Fibroblast of pulmonary artery (primary cell): ENCODE data around the gene LDB2.

Experiments used
- DNase-seq: peaks from one replicate; pipeline ENCODE4 v3.0.0-alpha.2; 2010; ENCODE audit warnings: low read depth
- H3K4me3 ChIP-seq: replicated peaks from 2 replicates; pipeline ENCODE4 v1.5.1; 2011; ENCODE audit warnings: low read depth, mild to moderate bottlenecking, control low read depth, low read length, moderate library complexity
- CTCF ChIP-seq: IDR thresholded peaks from 2 replicates; pipeline ENCODE4 v1.5.1; 2011; ENCODE audit warnings: mild to moderate bottlenecking, control low read depth, low read length, inconsistent platforms; ENCODE audit errors: missing control alignments

Gene LDB2

GRCh38 chr4:16464651-16465050 is 433.8 kb downstream of the LDB2 start:
- no peak overlapping the region for H3K4me3 ChIP-seq
- DNase-seq = peak; percentile 29
- TF ChIP-seq CTCF = no peak

GRCh38 chr4:16462656-16463055 is 435.8 kb downstream of the LDB2 start:
- no peak for TF ChIP-seq CTCF
- no peak for DNase-seq
- H3K4me3 ChIP-seq = no peak overlapping the region

- no peak for DNase-seq
- H3K4me3 ChIP-seq = no peak overlapping the region
- no peak for TF ChIP-seq CTCF
Measured at GRCh38 chr4:16461362-16461761, 437.1 kb downstream of the LDB2 start.

GRCh38 chr4:16457944-16458343 is 440.5 kb downstream of the LDB2 start:
- DNase-seq = peak; percentile 14
- H3K4me3 ChIP-seq = no peak overlapping the region
- TF ChIP-seq CTCF = no peak
